ACC112 (cell line): ENCODE measurements around the gene SPOCK1.
A peak's percentile ranks its signal among the peaks of the same experiment; 100 is the strongest.

Experiments
- H2AFZ ChIP-seq: fragments of 200-600 bp; sonication (generic); one replicate; pipeline ENCODE4 v1.6.0; 2017; ENCODE audit warnings: antibody characterized with exemption, low read length; ENCODE audit not compliant: unreplicated experiment
- H3K27ac ChIP-seq: fragments of 200-600 bp; sonication (generic); 2 replicates; pipeline ENCODE4 v1.5.1; 2014; ENCODE audit warnings: low read depth, mild to moderate bottlenecking, antibody characterized with exemption, low read length, moderate library complexity
- H3K27me3 ChIP-seq: fragments of 200-600 bp; sonication (generic); 2 replicates; pipeline ENCODE4 v1.6.1; 2014; ENCODE audit warnings: mild to moderate bottlenecking, antibody characterized with exemption, low read length, moderate library complexity, mixed read lengths; ENCODE audit not compliant: insufficient read depth
- H3K36me3 ChIP-seq: fragments of 200-600 bp; sonication (generic); 2 replicates; pipeline ENCODE4 v1.6.1; 2016; ENCODE audit warnings: mild to moderate bottlenecking, antibody characterized with exemption, low read length, moderate library complexity, mixed read lengths; ENCODE audit not compliant: insufficient read depth
- H3K4me1 ChIP-seq: fragments of 200-600 bp; sonication (generic); one replicate; pipeline ENCODE4 v1.6.1; 2016; ENCODE audit warnings: low read length, mixed read lengths; ENCODE audit not compliant: insufficient read depth, unreplicated experiment, control insufficient read depth
- H3K4me3 ChIP-seq: fragments of 200-600 bp; sonication (generic); 2 replicates; pipeline ENCODE4 v1.5.1; 2014; ENCODE audit warnings: mild to moderate bottlenecking, low read depth, low read length
- H3K79me2 ChIP-seq: fragments of 200-600 bp; sonication (generic); one replicate; pipeline ENCODE4 v1.6.0; 2016; ENCODE audit warnings: low read length; ENCODE audit not compliant: control insufficient read depth, unreplicated experiment, insufficient read depth

Gene SPOCK1

DNA sequence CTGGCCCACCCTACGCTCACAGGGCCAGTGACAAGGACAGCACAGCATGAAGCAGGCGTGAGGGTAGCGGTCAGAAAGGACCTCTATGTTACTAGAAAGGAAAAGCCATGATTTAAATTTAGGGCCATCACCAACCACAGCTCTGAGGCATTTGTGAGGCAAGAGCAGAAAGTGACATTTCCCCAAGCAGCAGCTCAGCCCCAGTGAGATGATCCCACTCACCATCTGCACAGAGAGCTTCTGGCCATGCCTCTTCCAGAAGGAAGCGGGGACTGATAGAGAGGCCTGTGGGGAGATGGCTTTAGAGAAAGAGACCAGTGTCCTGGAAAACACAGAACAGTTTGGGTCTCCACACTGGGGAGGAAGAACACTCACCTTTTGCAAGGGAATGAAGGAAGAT is 413.9 kb downstream of the SPOCK1 start:
- H3K4me3 ChIP-seq, result no peak overlapping the region
- H3K79me2 ChIP-seq, result no peaks in the 10 kb centered on the region
- H3K36me3 ChIP-seq, result no peaks in the 10 kb centered on the region
- no peak overlapping the region for H3K27ac ChIP-seq
- no peaks in the 10 kb centered on the region for H3K4me1 ChIP-seq
- H2AFZ ChIP-seq, result no peak overlapping the region
- H3K27me3 ChIP-seq, result no peaks in the 10 kb centered on the region

DNA sequence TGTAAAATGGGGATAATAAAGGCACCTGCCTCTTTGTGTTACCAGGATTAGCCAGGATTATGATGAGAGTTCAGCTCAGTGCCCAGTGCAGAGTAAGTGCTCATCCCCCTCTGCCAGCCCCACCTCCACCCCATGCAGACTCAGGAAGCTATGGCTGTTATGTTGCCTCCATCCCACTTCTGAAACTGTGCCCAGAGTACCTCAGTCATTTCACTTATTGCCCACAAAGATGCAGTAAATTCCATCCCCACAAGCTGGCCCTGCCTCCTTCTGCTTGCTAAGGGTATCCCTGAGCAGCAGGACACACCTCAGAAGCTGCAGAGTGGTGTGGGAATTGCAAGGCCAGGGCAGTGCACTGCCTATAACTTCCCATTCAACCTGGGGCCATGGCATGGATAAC is 415.1 kb downstream of the SPOCK1 start:
- no peak overlapping the region for H3K27ac ChIP-seq
- H3K27me3 ChIP-seq, result no peaks in the 10 kb centered on the region
- H2AFZ ChIP-seq, result no peak overlapping the region
- peaks cover under 1% of the 10 kb centered on the region for H3K4me1 ChIP-seq
- no peaks in the 10 kb centered on the region for H3K36me3 ChIP-seq
- no peaks in the 10 kb centered on the region for H3K79me2 ChIP-seq
- no peak overlapping the region for H3K4me3 ChIP-seq

DNA sequence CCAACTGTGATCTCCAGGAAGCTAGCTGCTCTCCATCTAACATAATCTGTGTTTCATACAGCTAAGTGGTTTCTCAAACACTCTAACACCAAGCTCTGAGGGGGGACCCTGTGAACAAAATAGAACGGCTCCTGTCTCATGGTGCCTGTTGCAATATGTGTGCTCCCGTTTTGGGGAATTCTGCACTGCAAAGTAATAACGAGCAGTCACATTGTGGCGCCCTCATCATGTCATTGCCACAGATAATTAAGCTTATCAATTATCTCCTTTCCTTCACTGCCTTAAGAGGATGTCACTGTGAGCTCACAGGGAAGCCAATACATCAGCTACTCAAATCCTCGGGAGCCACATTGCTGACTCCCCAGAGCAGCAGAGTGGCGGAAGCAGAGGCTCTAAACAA is 416.2 kb downstream of the SPOCK1 start:
- Histone ChIP-seq H3K4me3 (no peak overlapping the region), H3K36me3 (no peaks in the 10 kb centered on the region), H3K4me1 (peaks cover 11% of the 10 kb centered on the region), H3K27me3 (no peaks in the 10 kb centered on the region), H2AFZ (no peak overlapping the region), H3K79me2 (no peaks in the 10 kb centered on the region), H3K27ac (no peak overlapping the region)

DNA sequence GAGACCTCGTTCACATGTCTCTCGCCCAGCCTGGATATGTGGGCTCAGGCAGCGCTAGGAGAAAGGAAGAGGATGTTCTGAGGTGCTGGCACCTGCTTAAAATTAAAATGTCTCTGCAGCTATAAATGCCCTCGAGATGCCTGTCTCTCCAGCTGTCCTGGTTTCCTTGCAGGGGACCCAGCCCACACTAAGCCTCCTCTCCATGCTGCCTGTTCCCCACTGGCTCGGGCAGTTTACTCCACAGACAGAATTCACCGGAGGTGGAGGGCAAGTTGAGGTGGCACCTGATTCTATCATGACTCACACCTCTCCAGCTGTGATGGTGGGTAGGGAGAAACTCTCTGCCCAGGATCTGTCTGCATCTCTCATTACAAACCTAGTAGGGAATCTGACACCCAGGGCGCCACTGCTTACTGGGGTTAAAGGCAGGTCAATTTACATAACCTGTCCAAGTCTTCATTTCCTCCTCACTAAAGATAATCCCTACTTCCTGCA is 420.9 kb downstream of the SPOCK1 start:
- H3K27me3 ChIP-seq, result no peaks in the 10 kb centered on the region
- peaks cover 19% of the 10 kb centered on the region for H3K4me1 ChIP-seq
- no peaks in the 10 kb centered on the region for H3K36me3 ChIP-seq
- no peaks in the 10 kb centered on the region for H3K79me2 ChIP-seq
- H3K27ac ChIP-seq, result no peak overlapping the region
- no peak overlapping the region for H3K4me3 ChIP-seq
- no peak overlapping the region for H2AFZ ChIP-seq

DNA sequence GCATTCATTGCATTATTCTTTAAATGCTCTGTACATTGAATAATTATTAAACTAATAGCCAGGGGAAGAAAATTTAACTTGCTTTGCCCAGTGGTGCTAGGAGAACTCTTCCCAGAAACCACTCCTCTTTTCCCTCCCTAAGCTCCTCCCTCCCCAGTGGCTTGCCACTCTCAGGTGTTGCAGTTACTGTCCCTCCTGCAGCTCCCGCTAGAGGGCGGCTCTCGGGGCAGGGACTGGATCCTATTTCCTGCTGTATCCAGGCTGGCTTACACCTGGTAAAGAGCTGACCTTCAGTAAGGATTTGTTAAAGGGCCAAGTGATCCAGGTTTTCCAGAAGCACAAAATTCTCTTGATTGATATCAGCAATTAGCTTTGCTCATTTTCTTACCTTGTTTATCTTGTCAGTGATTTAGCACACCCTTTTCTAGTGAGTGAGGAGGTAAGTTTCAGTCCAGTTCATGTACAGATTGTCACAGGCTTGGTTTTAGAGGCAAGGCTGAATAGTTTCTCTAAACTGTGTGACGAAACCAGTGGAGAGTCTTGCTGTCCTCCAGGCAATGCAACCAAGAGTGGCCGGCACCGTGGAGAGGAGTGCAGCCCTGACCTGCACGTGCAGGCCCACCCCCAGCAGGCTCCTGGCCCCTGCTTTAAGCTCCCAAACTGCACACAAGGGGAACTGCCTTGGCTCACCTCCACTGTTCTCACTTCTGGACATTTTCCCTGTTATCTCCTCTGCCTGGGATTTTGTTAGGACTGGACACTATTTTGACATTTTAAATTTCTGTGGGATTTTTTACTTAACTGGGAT is 423.8 kb downstream of the SPOCK1 start:
- H3K27ac ChIP-seq, result no peak overlapping the region

DNA sequence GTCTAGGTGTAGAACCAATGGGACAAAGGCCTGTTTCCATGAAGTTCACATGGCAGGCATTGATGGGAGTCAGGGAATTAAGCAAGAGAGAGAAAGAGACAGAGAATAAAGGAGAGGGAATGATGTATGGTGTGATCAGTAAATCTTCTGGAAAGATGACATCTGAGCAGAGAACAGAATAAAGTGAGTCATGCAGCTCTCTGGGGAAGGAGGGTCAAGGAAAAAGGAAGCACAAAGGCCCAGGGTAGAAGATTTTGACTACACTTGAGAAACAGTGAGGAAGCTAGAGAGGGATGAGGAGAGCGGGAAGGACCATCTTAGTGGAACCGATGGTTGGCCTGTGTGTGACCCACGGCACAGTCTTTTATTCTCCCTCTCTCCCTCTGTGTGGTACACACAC is 425.9 kb downstream of the SPOCK1 start:
- peak overlapping the region; percentile 24; the same call in 1 of the 2 replicates for H3K4me3 ChIP-seq
- H2AFZ ChIP-seq, result peak overlapping the region; percentile 38
- H3K36me3 ChIP-seq, result no peaks in the 10 kb centered on the region
- H3K27ac ChIP-seq, result peak overlapping the region; percentile 76
- no peaks in the 10 kb centered on the region for H3K27me3 ChIP-seq
- peaks cover 28% of the 10 kb centered on the region for H3K4me1 ChIP-seq
- no peaks in the 10 kb centered on the region for H3K79me2 ChIP-seq

More for the DNA sequence above, 423.8 kb downstream of the SPOCK1 start:
- no peaks in the 10 kb centered on the region for H3K27me3 ChIP-seq
- no peak overlapping the region for H2AFZ ChIP-seq
- H3K4me3 ChIP-seq, result no peak overlapping the region
- H3K4me1 ChIP-seq, result peaks cover 37% of the 10 kb centered on the region
- H3K36me3 ChIP-seq, result no peaks in the 10 kb centered on the region
- H3K79me2 ChIP-seq, result no peaks in the 10 kb centered on the region

DNA sequence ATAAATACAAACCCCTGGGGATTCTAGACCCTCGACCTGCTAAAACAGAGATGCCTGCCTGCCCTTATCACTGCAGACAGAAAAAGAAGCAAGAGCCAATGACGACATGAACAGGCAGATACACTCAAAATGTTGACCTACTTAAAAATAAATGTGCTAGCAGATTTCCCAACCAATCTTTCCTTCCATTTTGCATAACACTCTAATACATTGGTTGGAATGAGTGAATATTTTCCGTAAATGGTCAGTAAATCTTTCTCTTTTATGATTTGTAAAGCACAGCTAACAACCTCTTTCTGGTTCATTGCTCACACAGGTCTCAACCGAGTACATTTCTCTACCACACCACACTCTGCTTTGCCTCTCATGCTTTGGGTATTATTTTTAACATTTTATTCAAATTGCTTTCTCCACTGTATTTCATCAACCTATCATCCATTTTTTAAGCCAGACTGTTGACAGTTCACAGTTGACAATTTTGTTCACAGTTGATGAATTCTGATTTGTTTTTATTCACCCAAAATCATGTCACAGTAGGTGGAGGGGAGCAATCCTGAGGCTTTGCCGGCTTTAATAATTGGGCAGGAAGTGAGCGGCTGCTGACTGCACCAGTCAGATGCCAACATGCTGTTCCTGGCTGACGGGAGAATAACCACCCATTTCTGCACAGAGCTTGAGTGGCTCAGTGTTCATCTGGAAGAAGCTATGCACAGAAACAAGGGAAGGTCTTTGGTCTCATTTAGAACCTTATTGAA is 426.6 kb downstream of the SPOCK1 start:
- H2AFZ ChIP-seq, result peak overlapping the region; percentile 38
- H3K4me1 ChIP-seq, result peaks cover 25% of the 10 kb centered on the region
- H3K79me2 ChIP-seq, result no peaks in the 10 kb centered on the region
- H3K27ac ChIP-seq, result peak overlapping the region; percentile 76
- H3K4me3 ChIP-seq, result peak overlapping the region; percentile 24; the same call in 1 of the 2 replicates
- H3K27me3 ChIP-seq, result no peaks in the 10 kb centered on the region
- H3K36me3 ChIP-seq, result no peaks in the 10 kb centered on the region

DNA sequence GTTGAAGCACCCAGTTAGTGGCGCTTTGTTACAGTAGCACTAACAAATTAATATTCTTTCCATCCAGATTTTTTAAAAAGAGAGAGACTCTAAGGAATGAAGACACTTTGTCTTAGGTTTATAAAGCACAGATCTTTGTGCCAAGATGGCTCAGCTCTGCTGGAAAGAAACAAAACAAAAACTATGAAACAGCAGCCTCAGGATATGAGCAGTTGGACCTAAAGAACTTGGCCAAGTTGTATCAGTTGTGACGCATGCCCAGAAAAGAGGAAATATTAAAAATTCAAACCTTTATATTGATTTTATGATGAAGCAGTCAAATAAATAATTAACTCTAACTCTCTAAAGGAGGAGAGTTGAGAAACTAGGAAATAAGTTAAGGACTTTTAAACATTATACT is 427.2 kb downstream of the SPOCK1 start:
- no peak overlapping the region for H3K4me3 ChIP-seq
- no peaks in the 10 kb centered on the region for H3K27me3 ChIP-seq
- H3K36me3 ChIP-seq, result no peaks in the 10 kb centered on the region
- H3K79me2 ChIP-seq, result no peaks in the 10 kb centered on the region
- peaks cover 25% of the 10 kb centered on the region for H3K4me1 ChIP-seq
- peak overlapping the region; percentile 76 for H3K27ac ChIP-seq
- peak overlapping the region; percentile 78 for H2AFZ ChIP-seq

DNA sequence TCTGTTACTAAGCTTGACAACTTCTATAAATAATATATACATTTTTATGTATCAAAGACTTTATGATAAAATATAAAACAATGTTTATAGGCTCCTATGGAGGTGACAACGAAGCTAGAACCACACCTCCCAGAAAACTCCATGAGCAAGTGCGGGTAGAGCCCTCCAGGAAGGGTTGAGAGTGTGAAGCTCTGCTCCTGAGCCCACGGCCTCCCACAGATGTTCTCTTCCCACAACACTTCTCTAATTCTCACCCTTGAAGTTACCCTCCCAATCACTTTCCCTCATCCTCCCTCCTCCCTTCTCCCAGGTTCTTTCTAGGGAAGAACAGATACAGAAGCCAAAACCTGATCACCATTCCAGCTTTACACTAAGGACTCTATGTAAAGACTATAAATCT is 427.6 kb downstream of the SPOCK1 start:
- H3K27ac ChIP-seq, result peak overlapping the region; percentile 76
- H3K27me3 ChIP-seq, result no peaks in the 10 kb centered on the region
- H3K36me3 ChIP-seq, result no peaks in the 10 kb centered on the region
- no peak overlapping the region for H3K4me3 ChIP-seq
- peak overlapping the region; percentile 78 for H2AFZ ChIP-seq
- H3K4me1 ChIP-seq, result peaks cover 25% of the 10 kb centered on the region
- no peaks in the 10 kb centered on the region for H3K79me2 ChIP-seq

DNA sequence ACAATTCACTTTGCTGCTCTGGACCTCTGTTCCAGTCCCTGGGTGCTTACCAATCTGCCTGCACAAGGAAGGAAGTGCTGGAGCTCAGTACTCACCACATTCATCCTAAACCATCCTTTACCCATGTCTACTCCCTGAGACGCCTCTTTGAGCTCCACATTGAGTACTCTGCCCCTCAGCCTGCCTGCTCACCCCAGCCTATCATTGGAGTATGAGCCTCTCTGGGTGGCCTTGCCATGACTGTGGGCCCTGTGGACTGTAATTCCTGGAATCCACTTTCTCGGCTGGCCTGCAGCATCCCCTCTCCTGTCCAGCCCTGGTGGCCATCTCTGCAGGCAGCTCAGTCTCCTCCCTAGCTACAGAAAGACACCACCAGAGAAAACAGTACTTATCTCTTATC is 428.6 kb downstream of the SPOCK1 start:
- Histone ChIP-seq H3K27me3 (no peaks in the 10 kb centered on the region), H3K4me3 (no peak overlapping the region), H3K27ac (no peak overlapping the region), H3K79me2 (no peaks in the 10 kb centered on the region), H2AFZ (no peak overlapping the region), H3K36me3 (no peaks in the 10 kb centered on the region), H3K4me1 (peaks cover 25% of the 10 kb centered on the region)
